ENCODE measurements around the gene ZNF101. TPM values are rescaled to one million over a fixed set of nuclear protein-coding genes. Genes with fewer than 3 reads are reported as not detected.
"Not testable (repeated sequence)": the region's sequence is repeated elsewhere in the genome, so short reads cannot be mapped to it uniquely, and the experiment has no call there.

The ZNF101 gene
- total and polyA plus RNA-seq, 9 donors, result 2.9 to 12.6 (median 5.6) TPM

GRCh38 chr19:19691683-19692082 is 23.0 kb downstream of the ZNF101 start:
- TF ChIP-seq CTCF (IDR thresholded peaks at IDR 0.05), result no peak
- no peak for TF ChIP-seq POLR2A (IDR thresholded peaks at IDR 0.05)
- TF ChIP-seq EP300 (IDR thresholded peaks at IDR 0.05), result no peak
- Histone ChIP-seq H3K27ac (no peak overlapping the region), H3K4me3 (no peak overlapping the region), H3K4me1 (ENCODE audit: insufficient read depth) (no peaks in the 10 kb centered on the region), H3K36me3 (no peaks in the 10 kb centered on the region), H3K27me3 (no peaks in the 10 kb centered on the region), H3K9me3 (no peaks in the 10 kb centered on the region)
- 86 to 92% (median 87%) methylated on average over 10 of the region's 10 CpGs for WGBS, 3 donors
- DNase-seq, result no peak
- intact Hi-C loops (cut with DNase I), result no loop called here

GRCh38 chr19:19696386-19696785 is 27.7 kb downstream of the ZNF101 start:
- 43 to 75% (median 65%) methylated on average over 2 of the region's 2 CpGs for WGBS, 3 donors
- TF ChIP-seq POLR2A (IDR thresholded peaks at IDR 0.05) (no peak), CTCF (IDR thresholded peaks at IDR 0.05) (no peak), EP300 (IDR thresholded peaks at IDR 0.05) (no peak)
- Histone ChIP-seq H3K4me3 (no peak overlapping the region), H3K4me1 (ENCODE audit: insufficient read depth) (no peaks in the 10 kb centered on the region), H3K36me3 (no peaks in the 10 kb centered on the region), H3K9me3 (no peaks in the 10 kb centered on the region), H3K27ac (no peak overlapping the region), H3K27me3 (no peaks in the 10 kb centered on the region)
- intact Hi-C loops (cut with DNase I), result no loop called here
- no peak for DNase-seq

- 85 to 95% (median 94%) methylated on average over 5 of the region's 5 CpGs for WGBS, 3 donors
- TF ChIP-seq POLR2A (IDR thresholded peaks at IDR 0.05) (no peak), CTCF (IDR thresholded peaks at IDR 0.05) (no peak), EP300 (IDR thresholded peaks at IDR 0.05) (no peak)
Measured at GRCh38 chr19:19697589-19697988, 28.9 kb downstream of the ZNF101 start.

GRCh38 chr19:19700493-19700892 is 31.9 kb downstream of the ZNF101 start:
- 96 to 100% (median 97%) methylated on average over 1 of the region's 1 CpG for WGBS, 3 donors
- H3K4me1 ChIP-seq (ENCODE audit: insufficient read depth); H3K27ac ChIP-seq; H3K4me3 ChIP-seq; H3K27me3 ChIP-seq; intact Hi-C loops (cut with DNase I); H3K36me3 ChIP-seq; DNase-seq: not testable (repeated sequence)
- H3K9me3 ChIP-seq, result peaks cover under 1 to 15% of the 10 kb centered on the region in 2 donors

More at GRCh38 chr19:19697589-19697988, 28.9 kb downstream of the ZNF101 start:
- intact Hi-C loops (cut with DNase I), result no loop called here
- H3K9me3 ChIP-seq, result peaks cover 0 to 7% of the 10 kb centered on the region in 2 donors
- H3K4me3 ChIP-seq, result no peak overlapping the region
- no peaks in the 10 kb centered on the region for H3K36me3 ChIP-seq
- no peak overlapping the region for H3K27ac ChIP-seq
- H3K4me1 ChIP-seq (ENCODE audit: insufficient read depth), result no peaks in the 10 kb centered on the region
- no peak for DNase-seq
- H3K27me3 ChIP-seq, result no peaks in the 10 kb centered on the region

- WGBS, 3 donors, result 87 to 95% (median 94%) methylated on average over 6 of the region's 6 CpGs
- no peaks in the 10 kb centered on the region for H3K4me1 ChIP-seq (ENCODE audit: insufficient read depth)
- no peak overlapping the region for H3K27ac ChIP-seq
- no peaks in the 10 kb centered on the region for H3K36me3 ChIP-seq
- peaks cover 21 to 25% of the 10 kb centered on the region in 2 donors for H3K9me3 ChIP-seq
- intact Hi-C loops (cut with DNase I), result no loop called here
- DNase-seq, result no peak
- H3K4me3 ChIP-seq, result no peak overlapping the region
- H3K27me3 ChIP-seq, result no peaks in the 10 kb centered on the region
- no peak for TF ChIP-seq CTCF (IDR thresholded peaks at IDR 0.05)
- no peak for TF ChIP-seq EP300 (IDR thresholded peaks at IDR 0.05)
- no peak for TF ChIP-seq POLR2A (IDR thresholded peaks at IDR 0.05)
Measured at GRCh38 chr19:19704836-19705235, 36.2 kb downstream of the ZNF101 start.

Measured in ovary (tissue), 9 donors.